K562 (cell line): Measurements from ENCODE around the gene PRKCG. TPM values are rescaled to one million over a fixed set of nuclear protein-coding genes. Genes with fewer than 3 reads are reported as not detected.
A peak's percentile ranks its signal among the peaks of the same experiment; 100 is the strongest.

Source experiments
- ATAC-seq: fragments of 200-7000 bp; cut with Tn5 transposase; 3 replicates; pipeline ENCODE4 v1.9.1; 2020; ENCODE audit warnings: moderate library complexity
- BruUV-seq: library from RNA; stranded (reverse); fragments of 400-500 nt; replicated peaks from 2 replicates; lab custom pipeline; 2021; lab: Mats Ljungman, UMichigan
- CTCF ChIA-PET: fragments of 300-600 bp; formaldehyde crosslinking; extraction: SDS; loops from one replicate; lab custom pipeline; 2021; ENCODE audit warnings: low intra/inter-chr PET ratio; lab: Yijun Ruan, JAX
- POLR2A ChIA-PET: fragments of 300-600, 350-650 bp; sonication (Branson Sonifier 250); formaldehyde crosslinking; extraction: SDS; loops from one replicate; lab custom pipeline; 2021; ENCODE audit warnings: antibody characterized with exemption, inconsistent platforms; lab: Yijun Ruan, JAX
- DNase-seq, 4 experiments: peaks; one replicate each; pipeline versions ENCODE4 v3.0.0 to v3.0.0-alpha.2; 2011 to 2018; ENCODE audit warnings: low spot score in 3 of 4, mixed read lengths in 3 of 4; ENCODE audit errors: extremely low read depth in 1 of 4
- FAIRE-seq: peaks from 2 replicates; lab custom pipeline; 2011; peaks lifted over from hg19 to GRCh38; lab: Jason Lieb, UNC
- H2AFZ ChIP-seq: 2 replicates; pipeline ENCODE4 v1.6.0; 2011; ENCODE audit warnings: low read depth, low read length, control low read depth, inconsistent platforms
- H3K27ac ChIP-seq: fragments of 200-600 bp; 3 replicates; pipeline ENCODE4 v1.8.0; 2011; ENCODE audit warnings: low read depth, mild to moderate bottlenecking, control low read depth, inconsistent platforms, low read length, moderate library complexity, mixed read lengths; ENCODE audit errors: extremely low read depth
- H3K27me3 ChIP-seq, 2 experiments: fragments of 300-600 bp in 1 of 2; 2 replicates in 1 of 2; 3 replicates in 1 of 2; pipeline versions ENCODE4 v1.6.0 to v1.8.0; 2011; ENCODE audit warnings: inconsistent platforms in 2 of 2, low read length in 2 of 2, mild to moderate bottlenecking in 1 of 2, mixed read lengths in 1 of 2, moderate library complexity in 1 of 2; ENCODE audit not compliant: control insufficient read depth in 2 of 2, insufficient read depth in 2 of 2
- H3K36me3 ChIP-seq: fragments of 300-600 bp; 3 replicates; pipeline ENCODE4 v1.8.0; 2011; ENCODE audit warnings: mild to moderate bottlenecking, low read length, inconsistent platforms; ENCODE audit not compliant: control insufficient read depth, insufficient read depth
- H3K4me1 ChIP-seq, 2 experiments: fragments of 200-600 bp in 1 of 2; replicated peaks in 1 of 2; 2 replicates in 1 of 2; 3 replicates in 1 of 2; pipeline versions ENCODE4 v1.5.1 to v1.8.0; 2011; ENCODE audit warnings: inconsistent platforms in 2 of 2, low read length in 2 of 2, mild to moderate bottlenecking in 1 of 2, mixed read lengths in 1 of 2, moderate library complexity in 1 of 2; ENCODE audit not compliant: control insufficient read depth in 2 of 2, insufficient read depth in 2 of 2
- H3K4me2 ChIP-seq: 2 replicates; pipeline ENCODE4 v1.6.1; 2011; ENCODE audit warnings: low read length, control low read depth, inconsistent platforms, mixed read lengths; ENCODE audit not compliant: insufficient read depth
- H3K4me3 ChIP-seq: fragments of 200-600 bp; sonication (generic), shearing (Covaris generic); 2 replicates; pipeline ENCODE4 v1.5.1; 2016; ENCODE audit warnings: control low read depth, inconsistent platforms
- H3K79me2 ChIP-seq: fragments of 200-600 bp; 3 replicates; pipeline ENCODE4 v1.8.0; 2011; ENCODE audit warnings: low read length, inconsistent platforms; ENCODE audit not compliant: control insufficient read depth, insufficient read depth
- H3K9ac ChIP-seq, 2 experiments: 2 replicates each; pipeline versions ENCODE4 v1.6.0 to v1.6.1; 2011; ENCODE audit warnings: low read depth in 2 of 2, low read length in 2 of 2, control low read depth in 1 of 2, inconsistent platforms in 1 of 2, mild to moderate bottlenecking in 1 of 2, mixed read lengths in 1 of 2; ENCODE audit not compliant: insufficient read depth in 1 of 2
- H3K9me1 ChIP-seq: one replicate; pipeline ENCODE4 v1.6.0; 2011; ENCODE audit warnings: inconsistent platforms, mild to moderate bottlenecking, low read length, moderate library complexity; ENCODE audit not compliant: control insufficient read depth, insufficient read depth
- H3K9me3 ChIP-seq: replicated peaks from 2 replicates; pipeline ENCODE4 v1.5.1; 2011; ENCODE audit warnings: low read depth, low read length, inconsistent platforms; ENCODE audit not compliant: control insufficient read depth, insufficient read depth
- H4K20me1 ChIP-seq: replicated peaks from 2 replicates; pipeline ENCODE4 v1.6.1; 2011; ENCODE audit warnings: low read length, inconsistent platforms, mixed read lengths; ENCODE audit not compliant: control insufficient read depth, insufficient read depth
- CHD2 ChIP-seq: IDR thresholded peaks from 2 replicates; pipeline ENCODE4 v1.6.1; 2011; ENCODE audit warnings: low read depth, low read length
- FOXK1 ChIP-seq: sonication (generic); formaldehyde crosslinking; IDR thresholded peaks from 2 replicates; pipeline ENCODE4 v1.8.0; 2022; ENCODE audit warnings: missing genetic modification reagents, mild to moderate bottlenecking, borderline replicate concordance
- KDM5B ChIP-seq: fragments of 200-600 bp; sonication (generic); IDR thresholded peaks from 2 replicates; pipeline ENCODE4 v1.6.1; 2012; ENCODE audit warnings: low read depth, mild to moderate bottlenecking, moderate library complexity, low read length, control low read depth, inconsistent platforms; ENCODE audit not compliant: insufficient replicate concordance
- MAX ChIP-seq: sonication (generic); formaldehyde crosslinking; IDR thresholded peaks from 2 replicates; pipeline ENCODE4 v1.9.0; 2022; ENCODE audit warnings: mild to moderate bottlenecking, missing genetic modification reagents
- NCOA6 ChIP-seq: fragments of 450-650 bp; IDR thresholded peaks from 2 replicates; pipeline ENCODE4 v1.6.1; 2017; ENCODE audit warnings: mild to moderate bottlenecking
- POLR2B ChIP-seq: fragments of 450-650 bp; IDR thresholded peaks from 2 replicates; pipeline ENCODE4 v1.6.1; 2018; ENCODE audit warnings: low read depth; ENCODE audit not compliant: partially characterized antibody
- SPI1 ChIP-seq: IDR thresholded peaks from 2 replicates; pipeline ENCODE4 v1.6.1; 2011; ENCODE audit warnings: low read depth, low read length, control low read depth, borderline replicate concordance
- ZNF785 ChIP-seq: fragments of 250-450 bp; sonication (Bioruptor Pico); IDR thresholded peaks from 2 replicates; pipeline ENCODE4 v1.4.0; 2020; ENCODE audit warnings: mild to moderate bottlenecking
- WGBS: fragments of 100-300 bp; shearing (Covaris generic); methylation state at CpG from one replicate; pipeline ENCODE4 v1.1.6; 2016; ENCODE audit warnings: low coverage, mixed read lengths; ENCODE audit not compliant: insufficient coverage; ENCODE audit errors: missing lambda C conversion rate; 5-methylcytosine and 5-hydroxymethylcytosine counted together
- in situ Hi-C: fragments of 300-500 bp; cut with MboI; formaldehyde crosslinking; loops from 4 replicates; pipeline ENCODE4 v1.15.0; 2018; ENCODE audit warnings: inconsistent platforms, mixed read lengths
- intact Hi-C: fragments of 100-400 bp; cut with micrococcal nuclease; formaldehyde crosslinking; loops from 2 replicates; pipeline ENCODE4 v1.14.2; 2022
- polyA plus RNA-seq, 8 experiments: library from polyadenylated mRNA; depleted of rRNA in 4 of 8; stranded (reverse) in 5 of 8; unstranded in 3 of 8; fragments of >200 nt; fragmentation: Nextera tagmentation in 2 of 8; fragmentation: Illumina TruSeq in 1 of 8; extraction: Ambion mirVana in 2 of 8; extraction: Trizol in 1 of 8; gene quantifications; 2 replicates each; pipeline versions ENCODE4 v1.2.1 to v1.2.3, GENCODE V29; 2011 to 2014; ENCODE audit warnings: inconsistent platforms in 1 of 8, missing spikeins in 1 of 8
- total RNA-seq, 7 experiments: library from RNA; depleted of rRNA in 6 of 7; stranded (reverse); fragments of >200 nt in 6 of 7; fragmentation: Illumina TruSeq in 2 of 7; extraction: Trizol in 2 of 7; gene quantifications; 2 replicates each; pipeline versions ENCODE4 v1.2.1 to v1.2.3, GENCODE V29; 2011 to 2021; ENCODE audit warnings: low replicate concordance in 1 of 7

Gene PRKCG
- total and polyA plus RNA-seq, 9 of the 15 experiments (the other 6 are each of a cell fraction or from before 2014, with no cell fraction given), result not detected

- CTCF ChIA-PET, result no interaction called here
- Histone ChIP-seq H3K4me1 (peaks cover 3 to 14% of the 10 kb centered on the region in 2 experiments; a peak in 3 of 5 replicates), H3K9ac (no peak overlapping the region), H3K9me1 (no peaks in the 10 kb centered on the region), H4K20me1 (peaks cover 6% of the 10 kb centered on the region; the same call in 1 of the 2 replicates), H3K36me3 (no peaks in the 10 kb centered on the region), H3K79me2 (no peaks in the 10 kb centered on the region), H3K27me3 (peaks cover 3 to 45% of the 10 kb centered on the region in 2 experiments; a peak in 3 of 5 replicates), H3K4me2 (no peak overlapping the region), H3K9me3 (no peaks in the 10 kb centered on the region), H2AFZ (0 out of 2 replicates have a peak overlapping the region, but pooled peaks have one; percentile 39), H3K27ac (no peak overlapping the region), H3K4me3 (no peak overlapping the region)
- POLR2A ChIA-PET, result no interaction called here
- FAIRE-seq (no peak), DNase-seq (no peak), ATAC-seq (peak; percentile 16; the same call in 2 of the 3 replicates)
- 14% methylated on average over 16 of the region's 16 CpGs for WGBS
- intact Hi-C loops (no loop called here), in situ Hi-C loops (no loop called here)
- no peak for TF ChIP-seq POLR2B
- TF ChIP-seq SPI1, result 0 out of 2 replicates have a peak, but pooled peaks have one; percentile 7
- TF ChIP-seq CHD2, result no peak
- TF ChIP-seq NCOA6, result no peak
- no peak for TF ChIP-seq ZNF785 (CRISPR knock-in tag)
- no peak for TF ChIP-seq MAX (CRISPR knock-in tag)
- TF ChIP-seq FOXK1 (CRISPR knock-in tag), result no peak
- no peak for TF ChIP-seq KDM5B
- BruUV-seq, result no TSS peak
Observed at GRCh38 chr19:53898166-53898565, 16.2 kb downstream of the PRKCG start.
